GM08714 (cell line): ENCODE results near the gene SUN1.

ENCODE experiments used
- H3K4me3 ChIP-seq: fragments of 200-500 bp; sonication (Bioruptor generic); 2 replicates; pipeline ENCODE4 v1.5.1; 2014; ENCODE audit warnings: mild to moderate bottlenecking, low read length, inconsistent platforms
- ZNF274 ChIP-seq: IDR thresholded peaks from 2 replicates; pipeline ENCODE4 v1.6.1; 2012; ENCODE audit warnings: mild to moderate bottlenecking, low read depth, low read length

The SUN1 gene

DNA sequence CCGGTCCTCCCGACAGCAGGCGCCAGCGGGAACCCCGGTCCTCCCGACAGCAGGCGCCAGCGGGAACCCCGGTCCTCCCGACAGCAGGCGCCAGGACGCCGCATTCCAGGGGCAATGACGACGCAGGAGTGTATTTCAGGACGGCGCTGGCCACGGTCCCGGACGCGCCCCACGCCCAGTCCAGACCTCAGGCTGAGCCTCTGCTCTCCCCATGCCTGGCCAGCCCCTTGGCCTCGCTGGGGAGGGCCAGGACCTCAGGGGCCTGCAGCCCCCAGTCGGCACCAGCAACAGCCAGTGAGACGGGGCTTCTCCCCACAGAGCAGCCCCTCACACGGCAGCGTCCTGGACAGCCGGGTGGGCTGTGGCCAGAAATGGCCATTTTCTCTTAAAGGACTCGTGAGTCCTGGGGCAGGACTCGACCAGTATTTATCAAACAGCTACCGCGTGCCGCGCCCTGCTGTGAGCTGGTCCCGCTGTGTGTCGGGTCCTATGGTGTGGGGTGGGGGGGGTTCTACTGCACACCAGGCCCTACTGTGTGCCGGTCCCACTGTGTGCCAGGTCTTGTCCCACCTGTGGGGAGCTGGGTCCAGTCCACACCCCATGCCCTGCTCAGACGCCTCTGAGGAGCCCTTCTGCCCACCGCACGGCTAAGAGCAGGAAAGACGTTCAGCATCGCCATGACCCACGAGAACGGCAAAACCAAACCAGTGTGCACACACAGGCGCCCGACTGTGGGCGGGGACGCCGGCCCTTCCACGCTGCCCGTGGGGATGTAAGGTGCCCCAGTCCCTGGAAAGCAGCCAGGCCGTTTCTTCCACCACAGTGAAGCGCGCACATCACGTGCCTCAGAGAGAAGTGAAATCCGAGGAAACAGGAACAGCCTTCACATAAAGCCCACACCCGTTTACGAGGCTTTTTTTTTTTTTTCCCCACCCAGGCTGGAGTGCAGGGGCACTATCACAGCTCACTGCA lies 77.4 kb downstream of the SUN1 start:
- TF ChIP-seq ZNF274, result no peak
- no peak overlapping the region for H3K4me3 ChIP-seq

- no peak for TF ChIP-seq ZNF274
- H3K4me3 ChIP-seq, result no peak overlapping the region
Measured at GRCh38 chr7:910441-910861, 78.2 kb downstream of the SUN1 start.

GRCh38 chr7:910931-911431 lies 78.7 kb downstream of the SUN1 start:
- TF ChIP-seq ZNF274, result no peak
- H3K4me3 ChIP-seq, result no peak overlapping the region

DNA sequence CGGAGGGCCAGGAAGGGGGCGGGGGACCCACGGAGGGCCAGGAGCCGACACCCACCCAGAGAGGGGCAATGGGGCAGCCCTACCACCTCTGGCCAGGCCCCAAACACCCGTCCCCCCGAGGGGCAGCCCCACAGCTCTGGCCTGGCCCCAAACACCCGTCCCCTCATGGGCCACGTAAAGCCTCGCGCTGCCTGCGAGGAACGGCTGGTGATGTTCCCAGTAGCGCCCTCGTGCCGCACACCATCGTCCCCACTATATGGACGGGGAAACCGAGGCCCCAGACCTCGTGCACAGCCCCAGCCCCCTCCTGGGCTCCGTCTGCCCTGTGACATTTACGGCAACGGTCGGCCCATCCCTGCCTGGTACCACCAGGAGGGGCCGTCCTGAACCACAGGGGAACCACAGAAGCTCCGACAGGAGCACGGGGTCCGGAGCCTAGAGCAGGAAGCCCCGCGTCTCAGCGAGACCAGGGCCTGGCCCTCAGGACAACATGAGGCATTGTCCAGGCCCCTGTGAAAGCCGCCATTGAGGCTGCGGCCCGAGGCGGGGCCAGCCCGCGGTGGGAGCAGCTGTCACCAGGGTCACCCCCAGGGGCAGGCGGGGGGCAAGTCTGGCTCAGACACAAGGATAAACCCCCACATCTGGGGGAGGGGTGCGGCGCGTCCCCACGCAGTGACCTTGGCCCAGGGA lies 79.7 kb downstream of the SUN1 start:
- no peak for TF ChIP-seq ZNF274
- H3K4me3 ChIP-seq, result no peak overlapping the region

- no peak for TF ChIP-seq ZNF274
- no peak overlapping the region for H3K4me3 ChIP-seq
Measured at GRCh38 chr7:913736-914520, 81.7 kb downstream of the SUN1 start.

GRCh38 chr7:914521-915194 lies 82.4 kb downstream of the SUN1 start:
- H3K4me3 ChIP-seq, result no peak overlapping the region
- TF ChIP-seq ZNF274, result no peak

- H3K4me3 ChIP-seq, result no peak overlapping the region
- TF ChIP-seq ZNF274, result no peak
Measured at GRCh38 chr7:915291-916218, 83.3 kb downstream of the SUN1 start.

DNA sequence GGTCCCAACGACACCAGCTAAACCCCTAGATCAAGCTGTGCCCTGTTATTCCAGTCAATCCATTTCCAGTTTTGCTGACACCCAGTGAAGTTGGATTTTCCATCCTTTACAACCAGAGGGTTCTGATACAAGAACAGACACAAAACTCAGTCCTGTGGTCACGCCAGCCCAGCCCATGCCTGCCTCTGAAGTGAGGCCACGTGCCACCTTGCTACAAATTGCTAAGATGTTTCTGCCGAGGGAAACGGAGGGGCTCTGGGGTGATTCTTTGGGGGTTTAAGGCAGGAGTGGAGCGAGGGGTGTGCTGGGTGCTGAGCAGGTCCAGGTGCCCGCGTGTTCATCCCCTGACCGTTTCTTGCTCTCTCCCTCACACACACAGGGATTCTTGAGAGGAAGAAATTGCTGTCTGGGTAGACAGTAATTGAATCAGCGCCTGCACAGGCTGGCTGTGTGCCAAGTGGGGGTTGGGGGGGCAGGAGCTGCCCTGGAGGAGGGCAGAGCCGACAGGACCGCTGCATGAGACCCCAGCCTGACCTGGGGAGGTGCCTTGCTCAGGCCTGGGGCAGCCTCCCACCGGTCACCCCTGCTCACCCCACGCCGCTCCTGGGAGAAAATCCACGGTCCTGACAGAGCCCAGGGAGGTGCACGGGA lies 84.1 kb downstream of the SUN1 start:
- H3K4me3 ChIP-seq, result no peak overlapping the region
- no peak for TF ChIP-seq ZNF274

- no peak for TF ChIP-seq ZNF274
- H3K4me3 ChIP-seq, result no peak overlapping the region
Measured at GRCh38 chr7:917255-918117, 85.2 kb downstream of the SUN1 start.

- no peak overlapping the region for H3K4me3 ChIP-seq
- TF ChIP-seq ZNF274, result no peak
Measured at GRCh38 chr7:918118-918425, 85.8 kb downstream of the SUN1 start.

DNA sequence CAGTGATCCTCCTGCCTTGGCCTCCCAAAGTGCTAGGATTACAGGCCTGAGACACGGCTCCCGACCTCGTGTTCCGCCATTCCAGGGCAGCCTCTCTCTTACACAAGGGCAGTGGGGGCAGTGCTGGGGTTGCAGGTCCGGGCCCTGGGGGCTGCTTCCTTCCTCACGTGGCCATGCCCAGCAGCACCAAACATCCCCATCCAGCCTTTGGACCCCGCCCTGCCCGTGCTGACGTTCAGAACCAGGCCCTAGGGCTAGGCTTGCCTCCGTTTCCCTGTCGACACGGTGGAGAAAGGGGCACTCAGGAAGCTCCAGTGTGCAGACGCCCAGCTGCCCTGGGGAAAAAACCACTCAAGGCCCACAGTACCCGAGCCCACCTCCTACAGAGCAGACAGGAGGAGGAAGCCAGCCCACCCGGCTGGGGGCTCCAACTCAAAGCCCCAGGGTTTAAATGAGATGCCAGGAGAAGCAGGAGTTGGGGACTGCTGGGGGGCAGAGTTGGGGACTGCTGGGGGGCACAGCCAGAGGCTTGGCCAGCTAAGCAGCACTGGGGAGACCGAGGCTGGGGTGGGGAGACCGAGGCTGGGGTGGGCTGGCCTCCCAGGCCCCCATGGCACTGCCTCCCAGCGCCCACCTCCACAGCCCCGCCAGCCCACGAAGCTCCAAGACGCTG lies 86.3 kb downstream of the SUN1 start:
- H3K4me3 ChIP-seq, result no peak overlapping the region
- TF ChIP-seq ZNF274, result no peak
